Keratinocyte (primary cell): ENCODE results near the gene INTU. TPM values are rescaled to one million over a fixed set of nuclear protein-coding genes. Genes with fewer than 3 reads are reported as not detected.

Experiments used
- DNase-seq: peaks from one replicate; pipeline ENCODE4 v3.0.0-alpha.2; 2011; ENCODE audit warnings: low read depth, missing footprints, low spot score
- FAIRE-seq: peaks from 2 replicates; lab custom pipeline; 2011; peaks lifted over from hg19 to GRCh38; lab: Jason Lieb, UNC
- H2AFZ ChIP-seq: 2 replicates; pipeline ENCODE4 v1.6.0; 2012; ENCODE audit warnings: low read length, control low read depth, inconsistent platforms; ENCODE audit not compliant: control insufficient read depth
- H3K27ac ChIP-seq: 2 replicates; pipeline ENCODE4 v1.5.1; 2011; ENCODE audit warnings: low read length; ENCODE audit not compliant: control insufficient read depth, insufficient read depth
- H3K27me3 ChIP-seq: 3 replicates; pipeline ENCODE4 v1.6.0; 2011; ENCODE audit warnings: low read length; ENCODE audit not compliant: control insufficient read depth, insufficient read depth; ENCODE audit errors: extremely low read depth
- H3K36me3 ChIP-seq, 2 experiments: 2 replicates in 1 of 2; 3 replicates in 1 of 2; pipeline ENCODE4 v1.5.1; 2011; ENCODE audit warnings: low read length in 2 of 2, mild to moderate bottlenecking in 1 of 2; ENCODE audit not compliant: control insufficient read depth in 2 of 2, insufficient read depth in 2 of 2; ENCODE audit errors: extremely low read depth in 1 of 2
- H3K4me1 ChIP-seq: 3 replicates; pipeline ENCODE4 v1.5.1; 2011; ENCODE audit warnings: low read length; ENCODE audit not compliant: control insufficient read depth, insufficient read depth; ENCODE audit errors: extremely low read depth
- H3K4me2 ChIP-seq: 3 replicates; pipeline ENCODE4 v1.6.0; 2011; ENCODE audit warnings: low read depth, low read length; ENCODE audit not compliant: control insufficient read depth, insufficient read depth; ENCODE audit errors: extremely low read depth
- H3K4me3 ChIP-seq, 3 experiments: fragments of 200-600 bp in 1 of 3; sonication (generic) in 1 of 3; 2 replicates in 2 of 3; 3 replicates in 1 of 3; pipeline ENCODE4 v1.5.1; 2011 to 2016; ENCODE audit warnings: low read length in 3 of 3, mild to moderate bottlenecking in 3 of 3, control low read depth in 2 of 3, inconsistent platforms in 1 of 3, low read depth in 1 of 3, mixed read lengths in 1 of 3, mixed run types in 1 of 3, moderate library complexity in 1 of 3; ENCODE audit not compliant: control insufficient read depth in 2 of 3, insufficient read depth in 2 of 3; ENCODE audit errors: extremely low read depth in 1 of 3
- H3K79me2 ChIP-seq: 2 replicates; pipeline ENCODE4 v1.6.0; 2012; ENCODE audit warnings: low read length; ENCODE audit not compliant: control insufficient read depth, insufficient read depth
- H3K9ac ChIP-seq: 3 replicates; pipeline ENCODE4 v1.6.0; 2011; ENCODE audit warnings: low read length; ENCODE audit not compliant: control insufficient read depth, insufficient read depth; ENCODE audit errors: extremely low read depth
- H3K9me1 ChIP-seq: 3 replicates; pipeline ENCODE4 v1.6.0; 2011; ENCODE audit warnings: low read length; ENCODE audit not compliant: control insufficient read depth, insufficient read depth; ENCODE audit errors: extremely low read depth
- H3K9me3 ChIP-seq: 2 replicates; pipeline ENCODE4 v1.5.1; 2012; ENCODE audit warnings: low read depth, low read length; ENCODE audit not compliant: control insufficient read depth
- H4K20me1 ChIP-seq: 3 replicates; pipeline ENCODE4 v1.6.0; 2011; ENCODE audit warnings: low read length; ENCODE audit not compliant: control insufficient read depth, insufficient read depth; ENCODE audit errors: extremely low read depth
- EZH2 ChIP-seq: IDR thresholded peaks from one replicate; pipeline ENCODE4 v1.6.1; 2012; ENCODE audit warnings: inconsistent platforms, mild to moderate bottlenecking, low read length, moderate library complexity
- dilution Hi-C: fragments of 300-500 bp; cut with MboI; formaldehyde crosslinking; loops from one replicate; pipeline ENCODE4 v1.7.0; 2020; ENCODE audit warnings: low sequenced_read_pairs; ENCODE audit not compliant: extremely low pct_ligation_motif_present
- polyA plus RNA-seq, 5 experiments: library from polyadenylated mRNA; depleted of rRNA in 3 of 5; stranded (reverse) in 3 of 5; stranded (forward) in 1 of 5; unstranded in 1 of 5; fragments of >200 nt; gene quantifications; 1 replicate in 1 of 5; 2 replicates in 3 of 5; 3 replicates in 1 of 5; pipeline versions ENCODE4 v1.2.1 to v1.2.3, GENCODE V29; 2011 to 2012; ENCODE audit warnings: missing spikeins in 2 of 5, low read depth in 1 of 5, low replicate concordance in 1 of 5
- TF ChIP-seq, protein P1 (sequence below), 3 experiments: IDR thresholded peaks in 1 of 3; conservative IDR thresholded peaks in 1 of 3; optimal IDR thresholded peaks in 1 of 3; 2 replicates in 2 of 3; 3 replicates in 1 of 3; pipeline versions ENCODE3 to v1.5.1; 2011; ENCODE audit warnings: low read length in 3 of 3, mild to moderate bottlenecking in 3 of 3, moderate library complexity in 2 of 3, control low read depth in 1 of 3, inconsistent platforms in 1 of 3; ENCODE audit not compliant: insufficient read depth in 2 of 3; ENCODE audit errors: extremely low read depth in 1 of 3

INTU gene
- polyA plus RNA-seq, 1 donor (not counting 4 experiments of a cell fraction or from before 2014, with no cell fraction given) = 5.0 TPM

DNA sequence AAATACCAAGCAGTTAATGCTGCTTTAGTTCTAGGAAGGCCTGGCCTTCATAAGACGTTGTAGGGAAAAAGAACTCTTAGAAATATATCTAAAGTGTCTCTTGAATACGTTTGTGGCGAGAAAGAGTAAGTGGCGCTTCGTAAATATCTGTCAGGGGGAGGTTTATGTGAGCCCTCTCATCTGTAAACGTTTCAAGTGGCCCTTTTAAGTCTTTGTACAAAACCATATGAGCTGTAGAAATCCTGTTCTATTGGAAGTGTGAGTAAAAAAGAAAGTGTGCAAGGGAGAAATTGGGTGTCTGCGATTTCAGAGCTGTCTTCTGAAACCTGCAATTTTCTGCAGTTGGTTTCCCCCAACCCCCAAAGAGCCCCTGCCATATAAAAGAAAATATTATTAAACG lies 8.6 kb upstream of the INTU start:
- dilution Hi-C loops = no loop called here
- no peaks in the 10 kb centered on the region for H3K36me3 ChIP-seq
- no peak overlapping the region for H3K4me2 ChIP-seq

DNA sequence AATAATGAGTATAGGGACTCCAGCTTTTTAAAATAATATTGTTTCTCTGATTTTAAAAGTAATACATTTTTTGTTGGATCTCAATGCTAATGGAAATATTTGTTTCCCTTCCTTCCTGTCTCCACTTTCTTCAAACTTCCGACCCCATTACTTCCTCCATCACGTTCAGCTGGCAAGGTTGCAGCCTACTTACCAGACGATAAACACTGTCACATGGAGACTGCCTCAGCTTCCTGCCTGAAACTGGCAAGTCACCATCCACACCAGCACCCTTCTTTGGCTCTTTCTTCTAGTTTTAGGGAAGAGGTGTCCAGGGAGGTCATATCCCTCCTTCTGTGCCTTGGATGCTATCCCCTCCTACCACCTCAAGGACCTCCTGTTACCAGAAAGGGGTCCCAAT lies 3.4 kb upstream of the INTU start:
- H3K9ac ChIP-seq = no peak overlapping the region
- FAIRE-seq (no peak), DNase-seq (no peak)
- dilution Hi-C loops = no loop called here
- H3K4me3 ChIP-seq = no peak overlapping the region
- no peaks in the 10 kb centered on the region for H3K9me3 ChIP-seq
- H3K36me3 ChIP-seq = no peaks in the 10 kb centered on the region
- no peak for TF ChIP-seq EZH2
- TF ChIP-seq, protein P1, sequence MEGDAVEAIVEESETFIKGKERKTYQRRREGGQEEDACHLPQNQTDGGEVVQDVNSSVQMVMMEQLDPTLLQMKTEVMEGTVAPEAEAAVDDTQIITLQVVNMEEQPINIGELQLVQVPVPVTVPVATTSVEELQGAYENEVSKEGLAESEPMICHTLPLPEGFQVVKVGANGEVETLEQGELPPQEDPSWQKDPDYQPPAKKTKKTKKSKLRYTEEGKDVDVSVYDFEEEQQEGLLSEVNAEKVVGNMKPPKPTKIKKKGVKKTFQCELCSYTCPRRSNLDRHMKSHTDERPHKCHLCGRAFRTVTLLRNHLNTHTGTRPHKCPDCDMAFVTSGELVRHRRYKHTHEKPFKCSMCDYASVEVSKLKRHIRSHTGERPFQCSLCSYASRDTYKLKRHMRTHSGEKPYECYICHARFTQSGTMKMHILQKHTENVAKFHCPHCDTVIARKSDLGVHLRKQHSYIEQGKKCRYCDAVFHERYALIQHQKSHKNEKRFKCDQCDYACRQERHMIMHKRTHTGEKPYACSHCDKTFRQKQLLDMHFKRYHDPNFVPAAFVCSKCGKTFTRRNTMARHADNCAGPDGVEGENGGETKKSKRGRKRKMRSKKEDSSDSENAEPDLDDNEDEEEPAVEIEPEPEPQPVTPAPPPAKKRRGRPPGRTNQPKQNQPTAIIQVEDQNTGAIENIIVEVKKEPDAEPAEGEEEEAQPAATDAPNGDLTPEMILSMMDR (optimal IDR thresholded peaks at IDR 0.05 in 1 of 3, IDR thresholded peaks at IDR 0.05 in 1 of 3, conservative IDR thresholded peaks at IDR 0.05 in 1 of 3; ENCODE audit: extremely low read depth in 1 of 3, insufficient read depth in 2 of 3, low read length in 3 of 3) = no peak
- no peak overlapping the region for H3K27ac ChIP-seq
- H3K9me1 ChIP-seq = no peaks in the 10 kb centered on the region
- H3K27me3 ChIP-seq = no peaks in the 10 kb centered on the region
- peaks cover 17% of the 10 kb centered on the region for H3K4me1 ChIP-seq
- no peak overlapping the region for H3K4me2 ChIP-seq
- no peaks in the 10 kb centered on the region for H4K20me1 ChIP-seq
- H3K79me2 ChIP-seq = no peaks in the 10 kb centered on the region
- H2AFZ ChIP-seq = no peak overlapping the region

More for the DNA sequence above, 8.6 kb upstream of the INTU start:
- Histone ChIP-seq H3K9me1 (no peaks in the 10 kb centered on the region), H3K4me1 (peaks cover 6% of the 10 kb centered on the region), H3K9me3 (no peaks in the 10 kb centered on the region), H2AFZ (no peak overlapping the region), H3K79me2 (no peaks in the 10 kb centered on the region), H3K27me3 (peaks cover 22% of the 10 kb centered on the region), H3K4me3 (no peak overlapping the region), H3K27ac (no peak overlapping the region), H3K9ac (no peak overlapping the region), H4K20me1 (no peaks in the 10 kb centered on the region)
- TF ChIP-seq, protein P1 (optimal IDR thresholded peaks at IDR 0.05 in 1 of 3, IDR thresholded peaks at IDR 0.05 in 1 of 3, conservative IDR thresholded peaks at IDR 0.05 in 1 of 3; ENCODE audit: extremely low read depth in 1 of 3, insufficient read depth in 2 of 3, low read length in 3 of 3) = no peak
- no peak for TF ChIP-seq EZH2
- no peak for DNase-seq
- no peak for FAIRE-seq
